GM12878 (cell line): ENCODE results near the gene GLG1. TPM values are rescaled to one million over a fixed set of nuclear protein-coding genes. Genes with fewer than 3 reads are reported as not detected.

Experiments used
- ATAC-seq: fragments of 200-7000 bp; cut with Tn5 transposase; 3 replicates; pipeline ENCODE4 v1.9.1; 2020; ENCODE audit warnings: mild to moderate bottlenecking, moderate library complexity
- BruUV-seq: library from RNA; stranded (reverse); fragments of 400-500 nt; replicated peaks from 2 replicates; lab custom pipeline; 2021; lab: Mats Ljungman, UMichigan
- CTCF ChIA-PET: fragments of 300-600 bp; sonication (Branson Sonifier 250); formaldehyde crosslinking; extraction: SDS; loops from one replicate; lab custom pipeline; 2021; ENCODE audit warnings: inconsistent platforms; lab: Yijun Ruan, JAX
- POLR2A ChIA-PET: fragments of 350-600 bp; formaldehyde crosslinking; extraction: SDS; loops from one replicate; lab custom pipeline; 2021; ENCODE audit warnings: inconsistent platforms; lab: Charles Lee
- RAD21 ChIA-PET: fragments of 300-600 bp; sonication (Branson Sonifier 250); formaldehyde crosslinking; loops from one replicate; lab custom pipeline; 2023; ENCODE audit warnings: antibody characterized with exemption; ENCODE audit not compliant: unreplicated experiment; lab: Charles Lee
- SMC1A ChIA-PET: fragments of 300-600 bp; sonication (Branson Sonifier 250); formaldehyde crosslinking; loops from one replicate; lab custom pipeline; 2023; ENCODE audit not compliant: unreplicated experiment, uncharacterized antibody; lab: Charles Lee
- DNase-seq: peaks from one replicate; pipeline ENCODE4 v3.0.0-alpha.2; 2011; ENCODE audit warnings: low read depth, low spot score
- FAIRE-seq: peaks from 3 replicates; lab custom pipeline; 2011; peaks lifted over from hg19 to GRCh38; lab: Jason Lieb, UNC
- H2AFZ ChIP-seq: 2 replicates; pipeline ENCODE4 v1.6.0; 2011; ENCODE audit warnings: low read depth, low read length, control low read depth; ENCODE audit not compliant: control insufficient read depth
- H3K27ac ChIP-seq: 2 replicates; pipeline ENCODE4 v1.5.1; 2011; ENCODE audit warnings: control low read depth; ENCODE audit not compliant: control insufficient read depth, insufficient read depth
- H3K27me3 ChIP-seq, 2 experiments: replicated peaks in 1 of 2; 2 replicates each; pipeline versions ENCODE4 v1.6.0 to v1.6.1; 2011; ENCODE audit warnings: low read length in 1 of 2; ENCODE audit not compliant: control insufficient read depth in 2 of 2, insufficient read depth in 2 of 2
- H3K36me3 ChIP-seq, 2 experiments: 2 replicates each; pipeline ENCODE4 v1.5.1; 2011; ENCODE audit warnings: low read length in 1 of 2; ENCODE audit not compliant: control insufficient read depth in 2 of 2, insufficient read depth in 2 of 2
- H3K4me1 ChIP-seq: 2 replicates; pipeline ENCODE4 v1.6.1; 2011; ENCODE audit warnings: mild to moderate bottlenecking, low read length, moderate library complexity, mixed read lengths; ENCODE audit not compliant: control insufficient read depth, insufficient read depth
- H3K4me2 ChIP-seq: 2 replicates; pipeline ENCODE4 v1.6.0; 2011; ENCODE audit warnings: control low read depth; ENCODE audit not compliant: control insufficient read depth, insufficient read depth
- H3K4me3 ChIP-seq: fragments of 200-600 bp; sonication (generic); 2 replicates; pipeline ENCODE4 v1.5.1; 2016
- H3K79me2 ChIP-seq: 2 replicates; pipeline ENCODE4 v1.6.0; 2011; ENCODE audit warnings: low read length; ENCODE audit not compliant: control insufficient read depth, insufficient read depth
- H3K9ac ChIP-seq: 2 replicates; pipeline ENCODE4 v1.8.0; 2011; ENCODE audit warnings: low read length, control low read depth, mixed read lengths; ENCODE audit not compliant: control insufficient read depth, insufficient read depth
- H3K9me3 ChIP-seq: replicated peaks from 3 replicates; pipeline ENCODE4 v1.5.1; 2011; ENCODE audit warnings: mild to moderate bottlenecking, low read length; ENCODE audit not compliant: control insufficient read depth, insufficient read depth
- H4K20me1 ChIP-seq: 2 replicates; pipeline ENCODE4 v1.6.0; 2011; ENCODE audit not compliant: control insufficient read depth, insufficient read depth
- WGBS: methylation state at CpG from one replicate; pipeline ENCODE4 v1.1.6; 2016; ENCODE audit warnings: low lambda C conversion rate; ENCODE audit not compliant: insufficient replicate concordance, insufficient coverage; ENCODE audit errors: missing lambda C conversion rate; 5-methylcytosine and 5-hydroxymethylcytosine counted together
- in situ Hi-C: fragments of 300-500 bp; cut with MboI; formaldehyde crosslinking; loops from 9 replicates; pipeline ENCODE4 v1.14.3; 2018; ENCODE audit warnings: mixed read lengths
- intact Hi-C: fragments of 100-400 bp; cut with micrococcal nuclease; formaldehyde crosslinking; loops from one replicate; pipeline ENCODE4 v1.14.2; 2022; ENCODE audit not compliant: unreplicated experiment
- polyA plus RNA-seq, 11 experiments: library from polyadenylated mRNA; depleted of rRNA in 4 of 11; unstranded in 6 of 11; stranded (reverse) in 5 of 11; fragments of >200 nt; fragmentation: Nextera tagmentation in 4 of 11; fragmentation: Illumina TruSeq in 1 of 11; extraction: Ambion mirVana in 4 of 11; extraction: Trizol in 1 of 11; gene quantifications; 1 replicate in 1 of 11; 2 replicates in 10 of 11; pipeline versions ENCODE4 v1.2.1 to v1.2.3, GENCODE V29; 2011 to 2016; ENCODE audit warnings: inconsistent platforms in 2 of 11, missing spikeins in 2 of 11, low read depth in 1 of 11
- total RNA-seq, 4 experiments: library from RNA; depleted of rRNA in 3 of 4; stranded (reverse); fragments of >200 nt in 3 of 4; fragmentation: Illumina TruSeq in 1 of 4; extraction: Trizol in 1 of 4; gene quantifications; 2 replicates each; pipeline versions ENCODE4 v1.2.1 to v1.2.3, GENCODE V29; 2013 to 2021
- TF ChIP-seq, protein P1 (sequence below): fragments of 450-650 bp; IDR thresholded peaks from 2 replicates; pipeline ENCODE4 v1.6.1; 2017; ENCODE audit warnings: mild to moderate bottlenecking, moderate library complexity

The GLG1 gene
- total and polyA plus RNA-seq, 10 of the 15 experiments (the other 5 are each of a cell fraction or from before 2014, with no cell fraction given), result 7.6 to 49.4 (median 28.2) TPM

DNA sequence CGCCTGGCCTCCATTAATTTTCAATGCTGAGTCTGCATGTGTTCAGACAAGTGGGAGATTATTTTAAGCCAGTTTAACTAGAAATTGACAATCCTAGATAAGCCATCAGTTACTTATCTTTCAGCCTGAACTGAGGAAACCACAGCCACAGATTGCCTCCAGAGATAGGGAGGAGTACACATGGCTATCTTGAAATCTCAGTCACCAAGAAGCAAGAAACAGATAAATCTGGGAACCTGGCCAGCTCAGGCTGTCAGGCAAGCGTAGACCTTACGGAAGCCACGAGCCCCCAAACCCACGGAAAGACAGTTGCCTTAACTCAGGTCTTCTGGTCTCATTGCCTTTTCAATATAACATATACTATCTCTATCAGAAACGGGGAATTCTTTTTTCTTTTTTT, 2.0 kb upstream of the GLG1 start:
- ChIA-PET CTCF (no interaction called here), SMC1A (interaction anchor here (1.0 to 1.2 kb wide), 2 partner anchors 47 to 60 kb away, joined by 3 read pairs; no protein-coding TSS in a partner anchor), POLR2A (no interaction called here)
- H4K20me1 ChIP-seq, result no peaks in the 10 kb centered on the region; the same call in 1 of the 2 replicates
- no peak overlapping the region for H2AFZ ChIP-seq
- FAIRE-seq, result no peak
- H3K36me3 ChIP-seq, result no peaks in the 10 kb centered on the region
- 82% methylated on average over 6 of the region's 6 CpGs for WGBS
- in situ Hi-C loops, result no loop called here
- TF ChIP-seq, protein P1, sequence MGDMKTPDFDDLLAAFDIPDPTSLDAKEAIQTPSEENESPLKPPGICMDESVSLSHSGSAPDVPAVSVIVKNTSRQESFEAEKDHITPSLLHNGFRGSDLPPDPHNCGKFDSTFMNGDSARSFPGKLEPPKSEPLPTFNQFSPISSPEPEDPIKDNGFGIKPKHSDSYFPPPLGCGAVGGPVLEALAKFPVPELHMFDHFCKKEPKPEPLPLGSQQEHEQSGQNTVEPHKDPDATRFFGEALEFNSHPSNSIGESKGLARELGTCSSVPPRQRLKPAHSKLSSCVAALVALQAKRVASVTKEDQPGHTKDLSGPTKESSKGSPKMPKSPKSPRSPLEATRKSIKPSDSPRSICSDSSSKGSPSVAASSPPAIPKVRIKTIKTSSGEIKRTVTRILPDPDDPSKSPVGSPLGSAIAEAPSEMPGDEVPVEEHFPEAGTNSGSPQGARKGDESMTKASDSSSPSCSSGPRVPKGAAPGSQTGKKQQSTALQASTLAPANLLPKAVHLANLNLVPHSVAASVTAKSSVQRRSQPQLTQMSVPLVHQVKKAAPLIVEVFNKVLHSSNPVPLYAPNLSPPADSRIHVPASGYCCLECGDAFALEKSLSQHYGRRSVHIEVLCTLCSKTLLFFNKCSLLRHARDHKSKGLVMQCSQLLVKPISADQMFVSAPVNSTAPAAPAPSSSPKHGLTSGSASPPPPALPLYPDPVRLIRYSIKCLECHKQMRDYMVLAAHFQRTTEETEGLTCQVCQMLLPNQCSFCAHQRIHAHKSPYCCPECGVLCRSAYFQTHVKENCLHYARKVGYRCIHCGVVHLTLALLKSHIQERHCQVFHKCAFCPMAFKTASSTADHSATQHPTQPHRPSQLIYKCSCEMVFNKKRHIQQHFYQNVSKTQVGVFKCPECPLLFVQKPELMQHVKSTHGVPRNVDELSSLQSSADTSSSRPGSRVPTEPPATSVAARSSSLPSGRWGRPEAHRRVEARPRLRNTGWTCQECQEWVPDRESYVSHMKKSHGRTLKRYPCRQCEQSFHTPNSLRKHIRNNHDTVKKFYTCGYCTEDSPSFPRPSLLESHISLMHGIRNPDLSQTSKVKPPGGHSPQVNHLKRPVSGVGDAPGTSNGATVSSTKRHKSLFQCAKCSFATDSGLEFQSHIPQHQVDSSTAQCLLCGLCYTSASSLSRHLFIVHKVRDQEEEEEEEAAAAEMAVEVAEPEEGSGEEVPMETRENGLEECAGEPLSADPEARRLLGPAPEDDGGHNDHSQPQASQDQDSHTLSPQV, result no peak
- TF ChIP-seq, all 136 proteins: peak for 0
- no peak overlapping the region for H3K27ac ChIP-seq
- H3K4me2 ChIP-seq, result no peak overlapping the region
- H3K4me1 ChIP-seq, result no peaks in the 10 kb centered on the region
- DNase-seq, result no peak
- intact Hi-C loops, result loop anchor here (10.0 kb wide), 1 partner anchor 114 kb away; no protein-coding TSS in a partner anchor
- H3K79me2 ChIP-seq, result peaks cover 29% of the 10 kb centered on the region
- no peak overlapping the region for H3K4me3 ChIP-seq
- ATAC-seq, result no peak
- BruUV-seq, result no TSS peak
- RAD21 ChIA-PET, result interaction anchor here (0.6 to 0.7 kb wide), 2 partner anchors 10 to 25 kb away, joined by 3 read pairs; no protein-coding TSS in a partner anchor
- no peaks in the 10 kb centered on the region for H3K27me3 ChIP-seq
- no peaks in the 10 kb centered on the region for H3K9me3 ChIP-seq
- no peak overlapping the region for H3K9ac ChIP-seq
